Subcutaneous adipose tissue (tissue), 4 donors: Measurements from ENCODE around the gene SAXO1. TPM values are rescaled to one million over a fixed set of nuclear protein-coding genes. Genes with fewer than 3 reads are reported as not detected.

Experiments used
- CTCF ChIP-seq: fragments of 450-650 bp; IDR thresholded peaks from one replicate; pipeline ENCODE4 v1.5.1; 2016; ENCODE audit warnings: low read depth, mild to moderate bottlenecking, control low read depth, antibody characterized with exemption, moderate library complexity
- total RNA-seq, 4 donors: library from RNA; depleted of rRNA; stranded (reverse); fragments of >200 nt; gene quantifications; one replicate each; pipeline ENCODE4 v1.1.0, GENCODE V29; 2016

SAXO1 gene
- total RNA-seq, 4 donors from 2014 or later: under 0.01 TPM; not detected in 3

DNA sequence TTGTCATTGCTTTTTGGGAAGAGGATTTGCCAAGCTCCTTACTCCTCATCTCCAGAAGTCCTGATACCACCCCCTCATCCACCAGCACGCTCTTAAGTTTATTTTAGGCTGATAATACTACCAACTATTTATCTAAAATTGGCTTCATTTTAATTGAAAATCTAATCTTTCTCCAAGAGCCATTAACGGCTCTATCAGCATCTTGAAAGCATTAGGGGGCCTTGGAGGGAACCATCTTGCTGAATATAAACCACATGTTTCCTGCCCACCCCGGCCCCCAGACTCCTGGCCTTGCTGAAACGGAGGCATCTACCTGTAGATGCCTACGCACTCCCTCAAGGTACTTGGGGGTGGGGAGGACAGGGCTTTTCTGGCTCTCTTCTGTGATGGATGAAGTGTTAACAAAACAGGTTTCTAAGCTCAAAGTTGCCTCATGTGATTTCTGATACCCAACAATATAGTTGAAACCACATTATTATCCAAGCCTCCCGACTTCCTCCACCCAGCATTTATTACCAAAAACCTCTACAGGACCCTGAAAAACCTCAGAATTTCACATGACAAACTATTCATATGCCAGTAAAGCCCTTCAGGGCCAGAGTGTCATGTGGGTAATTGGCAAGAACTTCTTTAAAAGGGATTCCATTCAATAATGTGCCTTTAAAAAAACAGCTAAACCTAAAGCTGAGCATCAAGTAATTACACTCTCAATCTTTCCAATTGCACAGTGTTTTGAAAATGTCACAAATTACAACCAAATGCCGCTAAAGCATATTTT, 96.7 kb downstream of the SAXO1 start:
- no peak for TF ChIP-seq CTCF

DNA sequence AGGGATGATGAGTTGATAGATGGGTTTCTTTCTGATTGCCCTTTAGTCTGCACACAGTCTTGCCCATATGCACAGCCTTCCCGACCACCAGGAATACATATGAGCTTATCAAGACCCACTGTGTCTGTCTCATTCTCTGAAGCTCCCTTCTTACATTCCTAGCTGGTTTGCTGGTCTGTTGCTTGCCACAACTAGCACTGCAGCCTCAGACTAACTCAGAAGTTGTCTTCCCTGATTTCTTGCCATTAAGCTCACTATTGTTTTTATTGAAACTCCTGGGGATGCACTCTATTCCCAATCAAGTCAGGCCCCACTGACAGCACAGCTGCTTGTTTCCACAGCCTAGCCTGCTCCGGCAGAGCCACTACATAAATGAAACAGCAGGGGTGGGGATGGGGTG, 97.5 kb downstream of the SAXO1 start:
- no peak for TF ChIP-seq CTCF

GRCh38 chr9:18928711-18929110, 104.3 kb downstream of the SAXO1 start:
- TF ChIP-seq CTCF: no peak

- TF ChIP-seq CTCF: no peak
Measured at GRCh38 chr9:18926513-18926912, 106.5 kb downstream of the SAXO1 start.

- no peak for TF ChIP-seq CTCF
Measured at GRCh38 chr9:18925880-18926279, 107.1 kb downstream of the SAXO1 start.

DNA sequence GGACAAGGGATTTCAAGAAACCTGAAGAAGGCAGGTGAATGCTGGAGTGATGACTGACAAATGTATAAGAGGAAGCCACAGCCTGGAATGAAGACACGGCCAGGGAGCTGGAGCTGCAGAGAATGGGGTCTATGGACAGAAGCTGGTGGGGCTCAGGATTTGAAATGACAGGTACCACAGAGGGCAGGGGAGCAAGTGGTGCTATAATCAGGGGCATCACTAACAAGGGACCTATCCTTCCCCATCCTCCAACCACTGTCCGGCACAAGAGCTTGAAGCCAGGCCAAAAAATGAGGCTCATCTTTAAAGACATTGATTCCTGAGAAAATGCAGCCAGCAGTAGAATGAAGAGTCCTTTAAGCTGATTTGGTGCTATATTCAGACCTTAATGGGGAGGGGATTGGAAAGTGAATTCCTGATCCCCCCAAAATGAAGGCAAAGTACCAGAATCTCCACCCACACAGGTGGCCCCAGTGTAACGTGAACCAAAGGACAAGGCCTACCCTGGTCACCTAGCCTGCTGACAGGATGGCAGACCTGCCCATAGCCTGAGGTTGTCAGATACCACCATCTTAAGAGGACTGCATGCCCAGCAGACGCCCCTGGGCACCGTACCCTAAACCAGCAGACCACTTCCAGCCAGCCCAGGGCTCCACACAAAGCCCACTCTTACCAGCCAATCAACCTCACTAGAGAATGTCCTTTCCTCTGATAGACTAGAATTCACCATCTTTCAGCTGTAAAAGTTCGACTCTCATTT, 109.2 kb downstream of the SAXO1 start:
- TF ChIP-seq CTCF: no peak

DNA sequence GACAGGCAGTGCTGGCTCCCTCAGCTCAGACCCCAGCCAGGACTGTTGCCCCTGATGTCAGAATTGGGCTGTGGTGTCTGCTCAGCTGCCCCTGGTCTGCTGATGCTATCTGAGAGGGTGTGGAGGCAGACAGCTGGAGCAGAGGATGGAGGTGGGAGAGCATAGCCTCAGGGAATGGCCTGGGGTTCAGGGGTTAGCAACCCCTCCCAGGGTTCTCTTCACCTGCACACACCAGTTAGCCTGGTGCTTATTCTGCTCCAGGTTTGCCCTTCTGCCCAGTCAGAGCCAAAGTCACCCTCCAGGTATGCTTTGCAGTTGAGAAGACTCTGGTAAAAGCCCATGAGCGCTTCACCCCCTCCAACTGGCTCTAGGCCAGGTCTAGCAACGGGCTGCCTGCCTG, 109.8 kb downstream of the SAXO1 start:
- TF ChIP-seq CTCF: no peak
